ENCODE measurements around the gene CMSS1.

Gene CMSS1

DNA sequence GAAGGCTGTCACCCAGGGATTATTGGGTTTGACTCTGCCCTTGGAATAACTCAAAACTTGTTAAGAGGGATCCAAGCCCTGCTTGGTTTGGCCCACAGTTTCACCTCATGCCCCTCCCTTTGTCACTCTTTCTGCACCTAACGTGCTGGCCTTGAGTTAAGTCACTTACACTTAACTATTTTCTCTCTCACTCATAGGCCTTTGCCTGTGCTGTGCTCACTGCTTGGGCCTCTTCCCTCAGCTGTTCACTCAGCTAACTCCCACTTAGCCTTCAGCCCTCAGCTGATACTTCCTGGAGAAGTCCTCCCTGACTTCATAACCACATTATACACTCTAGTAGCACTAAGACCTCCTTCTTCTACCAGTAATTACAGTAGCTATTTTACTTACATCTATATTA, 133.3 kb downstream of the CMSS1 start:
- TF ChIP-seq, protein P1, sequence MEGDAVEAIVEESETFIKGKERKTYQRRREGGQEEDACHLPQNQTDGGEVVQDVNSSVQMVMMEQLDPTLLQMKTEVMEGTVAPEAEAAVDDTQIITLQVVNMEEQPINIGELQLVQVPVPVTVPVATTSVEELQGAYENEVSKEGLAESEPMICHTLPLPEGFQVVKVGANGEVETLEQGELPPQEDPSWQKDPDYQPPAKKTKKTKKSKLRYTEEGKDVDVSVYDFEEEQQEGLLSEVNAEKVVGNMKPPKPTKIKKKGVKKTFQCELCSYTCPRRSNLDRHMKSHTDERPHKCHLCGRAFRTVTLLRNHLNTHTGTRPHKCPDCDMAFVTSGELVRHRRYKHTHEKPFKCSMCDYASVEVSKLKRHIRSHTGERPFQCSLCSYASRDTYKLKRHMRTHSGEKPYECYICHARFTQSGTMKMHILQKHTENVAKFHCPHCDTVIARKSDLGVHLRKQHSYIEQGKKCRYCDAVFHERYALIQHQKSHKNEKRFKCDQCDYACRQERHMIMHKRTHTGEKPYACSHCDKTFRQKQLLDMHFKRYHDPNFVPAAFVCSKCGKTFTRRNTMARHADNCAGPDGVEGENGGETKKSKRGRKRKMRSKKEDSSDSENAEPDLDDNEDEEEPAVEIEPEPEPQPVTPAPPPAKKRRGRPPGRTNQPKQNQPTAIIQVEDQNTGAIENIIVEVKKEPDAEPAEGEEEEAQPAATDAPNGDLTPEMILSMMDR (IDR thresholded peaks at IDR 0.05; ENCODE audit: low read depth, low read length), result no peak
- H3K4me1 ChIP-seq, result no peaks in the 10 kb centered on the region
- H3K9me3 ChIP-seq, result no peaks in the 10 kb centered on the region
- H3K4me3 ChIP-seq (ENCODE audit: low read depth, low read length), result no peak overlapping the region
- H3K36me3 ChIP-seq, result no peaks in the 10 kb centered on the region
- no peaks in the 10 kb centered on the region for H3K27me3 ChIP-seq
- DNase-seq, result no peak

DNA sequence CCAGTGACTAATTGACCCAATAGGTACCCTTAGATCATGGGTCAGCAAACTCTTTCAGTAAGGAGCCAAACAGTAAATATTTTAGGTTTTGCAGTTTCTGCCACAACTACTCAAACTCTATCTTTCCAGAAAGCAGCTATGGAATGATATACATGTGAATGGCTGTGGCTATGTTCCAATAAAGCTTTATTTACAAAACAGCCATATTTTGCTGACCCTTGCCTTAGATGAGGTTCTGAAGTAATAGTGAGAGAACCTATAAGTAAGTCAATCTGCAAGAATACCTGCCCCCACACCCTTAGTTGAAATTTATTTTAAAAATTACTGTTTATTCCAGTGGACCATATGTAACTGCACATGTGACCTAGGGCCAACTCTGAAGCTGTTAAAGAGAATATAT, 134.0 kb downstream of the CMSS1 start:
- Histone ChIP-seq H3K27me3 (no peaks in the 10 kb centered on the region), H3K9me3 (no peaks in the 10 kb centered on the region), H3K36me3 (no peaks in the 10 kb centered on the region), H3K4me3 (ENCODE audit: low read depth, low read length) (no peak overlapping the region), H3K4me1 (no peaks in the 10 kb centered on the region)
- no peak for DNase-seq
- TF ChIP-seq, protein P1 (IDR thresholded peaks at IDR 0.05; ENCODE audit: low read depth, low read length), result no peak

DNA sequence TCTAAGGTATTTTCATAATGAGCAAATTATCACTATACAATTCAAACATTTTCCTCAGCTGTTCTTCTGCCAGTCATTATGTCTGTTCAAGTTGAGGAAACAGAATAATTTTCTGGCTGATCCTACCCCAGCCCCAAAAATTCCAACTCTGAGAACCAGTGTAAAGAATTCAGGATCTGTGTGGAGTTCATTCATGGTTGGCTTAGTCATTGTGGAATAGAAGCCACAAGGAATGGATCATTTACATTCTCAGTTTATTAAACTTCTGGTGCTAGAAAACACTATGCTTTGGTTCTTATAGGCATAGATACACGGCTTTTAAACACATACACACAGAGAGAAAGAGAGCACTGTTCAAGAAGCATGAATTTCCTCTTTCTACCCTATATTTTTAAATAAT, 134.6 kb downstream of the CMSS1 start:
- TF ChIP-seq, protein P1 (IDR thresholded peaks at IDR 0.05; ENCODE audit: low read depth, low read length), result no peak
- Histone ChIP-seq H3K27me3 (no peaks in the 10 kb centered on the region), H3K4me1 (no peaks in the 10 kb centered on the region), H3K36me3 (no peaks in the 10 kb centered on the region), H3K4me3 (ENCODE audit: low read depth, low read length) (no peak overlapping the region), H3K9me3 (no peaks in the 10 kb centered on the region)
- no peak for DNase-seq

DNA sequence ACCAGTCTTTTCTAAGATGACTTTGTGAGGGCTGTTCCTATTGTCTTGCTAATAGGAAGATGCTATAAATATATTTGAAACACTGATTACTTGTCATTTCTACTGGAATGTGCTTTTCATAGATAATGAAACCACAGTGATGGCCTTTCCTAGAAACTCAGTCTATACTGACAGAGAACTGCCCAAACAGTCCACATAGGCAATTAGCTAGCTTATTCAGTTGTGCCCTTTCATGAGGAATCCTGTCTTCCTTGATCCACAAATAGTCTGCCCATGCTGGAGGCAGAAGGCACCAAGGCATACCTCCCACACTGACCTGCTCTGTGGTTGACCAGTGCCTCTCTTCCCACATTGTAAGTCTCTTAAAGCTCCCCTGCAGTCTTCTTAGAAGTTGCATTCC, 135.9 kb downstream of the CMSS1 start:
- TF ChIP-seq, protein P1 (IDR thresholded peaks at IDR 0.05; ENCODE audit: low read depth, low read length), result no peak
- Histone ChIP-seq H3K27me3 (no peaks in the 10 kb centered on the region), H3K4me3 (ENCODE audit: low read depth, low read length) (no peak overlapping the region), H3K36me3 (no peaks in the 10 kb centered on the region), H3K4me1 (no peaks in the 10 kb centered on the region), H3K9me3 (no peaks in the 10 kb centered on the region)
- DNase-seq, result no peak

DNA sequence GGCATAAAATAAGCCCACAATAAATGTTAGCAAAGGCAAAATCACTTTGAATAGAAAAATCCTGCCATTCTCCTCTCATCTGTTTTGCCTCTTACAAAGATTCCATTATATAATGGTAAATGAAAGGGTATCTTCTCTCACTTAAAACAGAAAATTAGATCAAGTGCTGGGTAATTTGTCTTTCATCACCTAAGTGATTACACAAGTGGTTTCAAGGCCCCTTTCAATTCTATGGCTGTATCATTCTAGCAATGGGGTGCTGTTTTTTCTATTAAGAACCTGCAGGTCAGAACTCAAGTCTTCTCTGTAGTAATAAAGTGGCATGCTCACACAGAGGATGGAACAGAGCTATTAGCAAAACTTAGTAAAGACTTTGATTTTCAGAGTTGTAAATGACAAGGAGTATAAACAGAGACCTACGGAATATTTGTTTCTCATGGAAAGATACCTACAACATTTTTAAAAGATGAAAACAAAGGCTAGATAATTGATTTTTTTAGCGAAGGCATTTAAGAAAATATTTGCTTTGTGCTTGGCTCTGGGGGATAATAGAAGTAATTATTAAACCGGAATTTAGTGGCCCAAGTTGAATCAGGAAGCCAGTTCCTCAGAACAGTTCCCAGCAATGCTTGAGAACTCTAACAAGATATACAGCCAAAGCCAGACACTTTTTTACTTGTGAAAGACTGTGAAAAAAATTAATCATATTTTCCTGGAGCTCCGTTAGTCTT, 137.4 kb downstream of the CMSS1 start:
- DNase-seq, result no peak
- H3K4me1 ChIP-seq, result no peaks in the 10 kb centered on the region; the same call in 1 of the 2 replicates

More for the DNA sequence above, 137.4 kb downstream of the CMSS1 start:
- Histone ChIP-seq H3K9me3 (no peaks in the 10 kb centered on the region), H3K27me3 (no peaks in the 10 kb centered on the region), H3K36me3 (no peaks in the 10 kb centered on the region), H3K4me3 (ENCODE audit: low read depth, low read length) (no peak overlapping the region)
- TF ChIP-seq, protein P1 (IDR thresholded peaks at IDR 0.05; ENCODE audit: low read depth, low read length), result no peak
